Measurements from ENCODE around the gene CDH20.

GRCh38 chr18:61334491-61334850 lies 1.2 kb downstream of the CDH20 start:
- TF ChIP-seq, protein P1, sequence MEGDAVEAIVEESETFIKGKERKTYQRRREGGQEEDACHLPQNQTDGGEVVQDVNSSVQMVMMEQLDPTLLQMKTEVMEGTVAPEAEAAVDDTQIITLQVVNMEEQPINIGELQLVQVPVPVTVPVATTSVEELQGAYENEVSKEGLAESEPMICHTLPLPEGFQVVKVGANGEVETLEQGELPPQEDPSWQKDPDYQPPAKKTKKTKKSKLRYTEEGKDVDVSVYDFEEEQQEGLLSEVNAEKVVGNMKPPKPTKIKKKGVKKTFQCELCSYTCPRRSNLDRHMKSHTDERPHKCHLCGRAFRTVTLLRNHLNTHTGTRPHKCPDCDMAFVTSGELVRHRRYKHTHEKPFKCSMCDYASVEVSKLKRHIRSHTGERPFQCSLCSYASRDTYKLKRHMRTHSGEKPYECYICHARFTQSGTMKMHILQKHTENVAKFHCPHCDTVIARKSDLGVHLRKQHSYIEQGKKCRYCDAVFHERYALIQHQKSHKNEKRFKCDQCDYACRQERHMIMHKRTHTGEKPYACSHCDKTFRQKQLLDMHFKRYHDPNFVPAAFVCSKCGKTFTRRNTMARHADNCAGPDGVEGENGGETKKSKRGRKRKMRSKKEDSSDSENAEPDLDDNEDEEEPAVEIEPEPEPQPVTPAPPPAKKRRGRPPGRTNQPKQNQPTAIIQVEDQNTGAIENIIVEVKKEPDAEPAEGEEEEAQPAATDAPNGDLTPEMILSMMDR (conservative IDR thresholded peaks at IDR 0.05; ENCODE audit: low read length), result no peak
- no peak for TF ChIP-seq EZH2phosphoT487 (IDR thresholded peaks at IDR 0.05; ENCODE audit: borderline replicate concordance, low read depth, low read length)
